ENCODE measurements around the gene CTNNBIP1. TPM values are rescaled to one million over a fixed set of nuclear protein-coding genes. Genes with fewer than 3 reads are reported as not detected.

The CTNNBIP1 gene
- total and polyA plus RNA-seq, 9 of the 15 experiments (the other 6 are each of a cell fraction or from before 2014, with no cell fraction given) = 0.65 to 29.2 (median 14.7) TPM

GRCh38 chr1:9922342-9922741, 12.3 kb upstream of the CTNNBIP1 start:
- Histone ChIP-seq H3K27me3 (ENCODE audit: control insufficient read depth in 2 of 2, insufficient read depth in 2 of 2, low read length in 2 of 2) (no peaks in the 10 kb centered on the region), H3K4me3 (no peak overlapping the region), H2AFZ (ENCODE audit: low read depth, low read length) (peak overlapping the region; percentile 16; the same call in 1 of the 2 replicates), H3K9me1 (ENCODE audit: control insufficient read depth, insufficient read depth, low read length) (no peaks in the 10 kb centered on the region), H3K27ac (ENCODE audit: extremely low read depth, low read depth, low read length) (no peak overlapping the region), H4K20me1 (replicated peaks; ENCODE audit: control insufficient read depth, insufficient read depth, low read length) (no peaks in the 10 kb centered on the region), H3K9ac (ENCODE audit: insufficient read depth in 1 of 2, low read depth in 2 of 2, low read length in 2 of 2) (no peak overlapping the region), H3K9me3 (replicated peaks; ENCODE audit: control insufficient read depth, insufficient read depth, low read depth, low read length) (no peaks in the 10 kb centered on the region), H3K36me3 (ENCODE audit: control insufficient read depth, insufficient read depth, low read length) (no peaks in the 10 kb centered on the region), H3K4me2 (ENCODE audit: insufficient read depth, low read length) (no peak overlapping the region), H3K79me2 (ENCODE audit: control insufficient read depth, insufficient read depth, low read length) (no peaks in the 10 kb centered on the region), H3K4me1 (replicated peaks in 1 of 2; ENCODE audit: control insufficient read depth in 2 of 2, insufficient read depth in 2 of 2, low read length in 2 of 2) (peaks cover 0 to 2% of the 10 kb centered on the region in 2 experiments; a peak in 2 of 5 replicates)
- FAIRE-seq = no peak
- ChIA-PET POLR2A (interaction anchor here (0.7 to 1.1 kb wide), 6 partner anchors 10 to 268 kb away, joined by 3 to 5 read pairs (median 3); partner anchors contain the start of gene CTNNBIP1), CTCF (ENCODE audit: low intra/inter-chr PET ratio) (no interaction called here)
- in situ Hi-C loops (cut with MboI) (no loop called here), intact Hi-C loops (cut with micrococcal nuclease) (no loop called here)
- peak; percentile 60 for ATAC-seq
- 38% methylated on average over 5 of the region's 5 CpGs for WGBS (ENCODE audit: insufficient coverage, low coverage, missing lambda C conversion rate)
- DNase-seq (ENCODE audit: extremely low read depth in 1 of 4, low spot score in 3 of 4) = peak in 1 of 4 experiments; percentile 8
- TF ChIP-seq RBM39 (optimal IDR thresholded peaks at IDR 0.05; ENCODE audit: low read depth, low read length) (no peak), SMAD3 (CRISPR knock-in tag; conservative IDR thresholded peaks at IDR 0.05) (no peak)
- no TSS peak for BruUV-seq (replicated peaks)

- H3K9ac ChIP-seq (ENCODE audit: insufficient read depth in 1 of 2, low read depth in 2 of 2, low read length in 2 of 2) = no peak overlapping the region
- H3K79me2 ChIP-seq (ENCODE audit: control insufficient read depth, insufficient read depth, low read length) = no peaks in the 10 kb centered on the region
- no peak overlapping the region for H3K27ac ChIP-seq (ENCODE audit: extremely low read depth, low read depth, low read length)
- CTCF ChIA-PET (ENCODE audit: low intra/inter-chr PET ratio) = no interaction called here
- intact Hi-C loops (cut with micrococcal nuclease) = no loop called here
- no peak; the same call in 2 of the 3 replicates for ATAC-seq
- BruUV-seq (replicated peaks) = no TSS peak
- no peak overlapping the region for H2AFZ ChIP-seq (ENCODE audit: low read depth, low read length)
- POLR2A ChIA-PET = interaction anchor here (0.6 to 2.0 kb wide), 3 partner anchors 9 to 78 kb away, joined by 3 to 6 read pairs (median 4); partner anchors contain the start of gene CTNNBIP1
- DNase-seq (ENCODE audit: extremely low read depth in 1 of 4, low spot score in 3 of 4) = no peak
- in situ Hi-C loops (cut with MboI) = no loop called here
- no peaks in the 10 kb centered on the region for H3K9me3 ChIP-seq (replicated peaks; ENCODE audit: control insufficient read depth, insufficient read depth, low read depth, low read length)
- H3K4me1 ChIP-seq (replicated peaks in 1 of 2; ENCODE audit: control insufficient read depth in 2 of 2, insufficient read depth in 2 of 2, low read length in 2 of 2) = no peaks in the 10 kb centered on the region; a peak in 2 of 5 replicates
- H3K4me3 ChIP-seq = no peak overlapping the region
- H3K4me2 ChIP-seq (ENCODE audit: insufficient read depth, low read length) = no peak overlapping the region
- H3K27me3 ChIP-seq (ENCODE audit: control insufficient read depth in 2 of 2, insufficient read depth in 2 of 2, low read length in 2 of 2) = no peaks in the 10 kb centered on the region
- no peaks in the 10 kb centered on the region for H3K9me1 ChIP-seq (ENCODE audit: control insufficient read depth, insufficient read depth, low read length)
- H4K20me1 ChIP-seq (replicated peaks; ENCODE audit: control insufficient read depth, insufficient read depth, low read length) = no peaks in the 10 kb centered on the region
- no peak for FAIRE-seq
- WGBS (ENCODE audit: insufficient coverage, low coverage, missing lambda C conversion rate) = 47% methylated on average over 5 of the region's 5 CpGs
- H3K36me3 ChIP-seq (ENCODE audit: control insufficient read depth, insufficient read depth, low read length) = no peaks in the 10 kb centered on the region
- TF ChIP-seq SMARCE1 (IDR thresholded peaks at IDR 0.05) (no peak), KLF10 (CRISPR knock-in tag; IDR thresholded peaks at IDR 0.05) (no peak), CTCF (IDR thresholded peaks at IDR 0.05 in 2 of 3, conservative IDR thresholded peaks at IDR 0.05 in 1 of 3; ENCODE audit: insufficient read depth in 2 of 3, low read depth in 1 of 3, low read length in 3 of 3) (no peak), CBX2 (IDR thresholded peaks at IDR 0.05; ENCODE audit: insufficient read depth, low read length, poor library complexity, severe bottlenecking) (no peak), RFX5 (IDR thresholded peaks at IDR 0.05; ENCODE audit: low read depth, low read length) (no peak), MEF2D (tag; conservative IDR thresholded peaks at IDR 0.05; ENCODE audit: low read depth) (no peak), ATF1 (CRISPR knock-in tag; IDR thresholded peaks at IDR 0.05) (no peak), ATF1 (tag; IDR thresholded peaks at IDR 0.05) (no peak), ZNF384 (IDR thresholded peaks at IDR 0.05; ENCODE audit: low read depth, low read length) (no peak), ELK1 (CRISPR knock-in tag; IDR thresholded peaks at IDR 0.05) (no peak)
Measured at GRCh38 chr1:9920606-9921005, 10.5 kb upstream of the CTNNBIP1 start.
